ENCODE measurements around the gene KCNH4.
"Not testable (repeated sequence)": the region's sequence is repeated elsewhere in the genome, so short reads cannot be mapped to it uniquely, and the experiment has no call there.

Gene KCNH4

GRCh38 chr17:42193969-42194899, 13.3 kb upstream of the KCNH4 start, which contains the start of gene GHDC:
GHDC (minus strand) TSS chr17:42194494; CDS start chr17:42193581, 913 bp downstream.
- DNase-seq: peak; percentile 42 to 77

GRCh38 chr17:42193216-42193968, 12.4 kb upstream of the KCNH4 start:
- no peak for DNase-seq

GRCh38 chr17:42192189-42193126, 11.5 kb upstream of the KCNH4 start:
- DNase-seq: no peak

GRCh38 chr17:42191275-42191608, 10.3 kb upstream of the KCNH4 start:
- no peak for DNase-seq

GRCh38 chr17:42190491-42191274, 9.7 kb upstream of the KCNH4 start:
- no peak for DNase-seq

- DNase-seq: no peak
Measured at GRCh38 chr17:42189651-42189965, 8.7 kb upstream of the KCNH4 start.

- DNase-seq: no peak
Measured at GRCh38 chr17:42188749-42189650, 8.1 kb upstream of the KCNH4 start.

- no peak for DNase-seq
Measured at GRCh38 chr17:42187833-42188232, 6.9 kb upstream of the KCNH4 start.

- not testable (repeated sequence) for DNase-seq
Measured at GRCh38 chr17:42186191-42186590, 5.2 kb upstream of the KCNH4 start.

GRCh38 chr17:42185621-42185930, 4.6 kb upstream of the KCNH4 start:
- no peak for DNase-seq

- DNase-seq: no peak
Measured at GRCh38 chr17:42184713-42185620, 4.0 kb upstream of the KCNH4 start, which contains the start of gene HCRT. HCRT (minus strand) TSS chr17:42185452; CDS start chr17:42185365, 87 bp downstream.

GRCh38 chr17:42183741-42184711, 3.1 kb upstream of the KCNH4 start:
- peak; percentile 40 to 59 for DNase-seq

GRCh38 chr17:42182927-42183734, 2.2 kb upstream of the KCNH4 start:
- no peak for DNase-seq

GRCh38 chr17:42181851-42182207, 887 bp upstream of the KCNH4 start:
- no peak for DNase-seq

GRCh38 chr17:42180411-42180921, 476 bp downstream of the KCNH4 start:
- DNase-seq: no peak

GRCh38 chr17:42179911-42180410, 981 bp downstream of the KCNH4 start:
- peak; percentile 34 to 72 for DNase-seq

GRCh38 chr17:42179335-42179734, 1.6 kb downstream of the KCNH4 start:
- no peak for DNase-seq
